SK-N-SH treated with all-trans-retinoic acid at 6 μM for 48 hours (cell line): ENCODE data around the gene LINGO3.

Source experiments
- ISL1 ChIP-seq: fragments of 250-450 bp; sonication (Bioruptor Pico); IDR thresholded peaks from 2 replicates; pipeline ENCODE4 v2.1.2; 2022; ENCODE audit warnings: mild to moderate bottlenecking, moderate library complexity
- TCF4 ChIP-seq: fragments of 250-450 bp; sonication (Bioruptor Pico); IDR thresholded peaks from 2 replicates; pipeline ENCODE4 v1.8.0; 2021; ENCODE audit warnings: mild to moderate bottlenecking, moderate library complexity, borderline replicate concordance

GRCh38 chr19:2309734-2310362, 1.9 kb upstream of the LINGO3 start:
- peak; percentile 40; the same call in 1 of the 2 replicates for TF ChIP-seq TCF4
- TF ChIP-seq ISL1 (CRISPR knock-in tag), result no peak
